ENCODE data around the gene CPEB1. TPM values are rescaled to one million over a fixed set of nuclear protein-coding genes. Genes with fewer than 3 reads are reported as not detected.

Gene CPEB1
- total RNA-seq, 1 donor from 2014 or later = 0.40 TPM

DNA sequence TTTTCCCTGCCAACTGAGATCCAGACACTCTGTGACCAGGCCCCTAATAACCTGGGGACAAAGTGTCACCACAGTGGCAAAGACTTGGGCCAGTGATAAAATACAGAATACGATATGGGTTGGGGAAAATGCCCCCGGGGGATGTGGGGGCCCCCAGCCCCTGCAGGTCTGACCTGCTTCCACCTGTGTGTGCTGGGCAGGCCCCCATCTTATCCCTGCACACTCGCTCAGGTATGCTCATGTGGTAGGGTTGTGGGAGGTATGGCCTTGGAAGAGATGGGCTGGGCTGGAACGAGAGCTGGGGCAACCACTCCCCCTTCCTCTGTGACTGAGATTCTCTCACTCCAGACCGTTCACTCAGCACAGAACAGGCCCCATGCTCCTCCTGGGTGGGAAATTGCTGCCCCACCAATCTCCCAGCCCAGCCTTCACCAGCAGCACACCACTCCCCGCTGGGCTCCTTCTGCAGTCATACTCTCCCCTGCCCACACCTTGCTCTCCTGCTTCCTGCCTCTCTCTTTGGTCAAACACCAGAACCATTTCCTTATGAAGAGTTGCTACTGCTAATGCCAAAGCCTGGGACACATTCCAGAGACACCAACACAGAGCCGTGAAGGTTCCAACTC, 9.6 kb upstream of the CPEB1 start:
- H3K9me3 Mint-ChIP-seq = no peaks in the 10 kb centered on the region
- no peaks in the 10 kb centered on the region for H3K4me1 Mint-ChIP-seq
- no peak overlapping the region for H3K4me3 Mint-ChIP-seq
- no peak overlapping the region for H3K27ac Mint-ChIP-seq
- no peak for DNase-seq (ENCODE audit: low spot score in 2 of 2, unreplicated experiment in 2 of 2)
- peaks cover 77% of the 10 kb centered on the region for H3K27me3 Mint-ChIP-seq (ENCODE audit: low read depth)
- H3K36me3 Mint-ChIP-seq = no peaks in the 10 kb centered on the region
- no peak for TF ChIP-seq CTCF (IDR thresholded peaks at IDR 0.05; ENCODE audit: unreplicated experiment)

DNA sequence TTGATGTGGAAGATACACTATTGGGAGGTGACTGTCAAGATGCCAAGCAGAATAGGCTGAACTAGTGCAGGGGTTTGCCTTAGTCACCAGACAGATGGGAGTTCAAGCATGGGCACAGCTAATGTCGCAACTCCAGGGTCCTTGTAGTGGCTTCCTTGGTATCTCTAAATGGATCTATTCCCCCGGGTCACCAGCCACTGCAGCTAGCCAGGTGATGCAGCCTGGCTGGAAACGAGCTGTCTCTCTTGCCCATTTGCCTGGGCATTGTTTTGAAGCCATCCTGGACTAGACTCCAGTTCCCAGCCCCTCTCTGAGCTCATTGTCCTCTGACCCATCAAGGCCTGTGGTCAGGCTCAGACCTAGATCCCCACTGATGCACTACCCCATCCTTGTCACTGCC, 8.4 kb upstream of the CPEB1 start:
- Mint-ChIP-seq H3K36me3 (no peaks in the 10 kb centered on the region), H3K4me3 (no peak overlapping the region), H3K4me1 (no peaks in the 10 kb centered on the region), H3K27ac (no peak overlapping the region), H3K27me3 (ENCODE audit: low read depth) (peaks cover 80% of the 10 kb centered on the region), H3K9me3 (no peaks in the 10 kb centered on the region)
- DNase-seq (ENCODE audit: low spot score in 2 of 2, unreplicated experiment in 2 of 2) = no peak
- no peak for TF ChIP-seq CTCF (IDR thresholded peaks at IDR 0.05; ENCODE audit: unreplicated experiment)

DNA sequence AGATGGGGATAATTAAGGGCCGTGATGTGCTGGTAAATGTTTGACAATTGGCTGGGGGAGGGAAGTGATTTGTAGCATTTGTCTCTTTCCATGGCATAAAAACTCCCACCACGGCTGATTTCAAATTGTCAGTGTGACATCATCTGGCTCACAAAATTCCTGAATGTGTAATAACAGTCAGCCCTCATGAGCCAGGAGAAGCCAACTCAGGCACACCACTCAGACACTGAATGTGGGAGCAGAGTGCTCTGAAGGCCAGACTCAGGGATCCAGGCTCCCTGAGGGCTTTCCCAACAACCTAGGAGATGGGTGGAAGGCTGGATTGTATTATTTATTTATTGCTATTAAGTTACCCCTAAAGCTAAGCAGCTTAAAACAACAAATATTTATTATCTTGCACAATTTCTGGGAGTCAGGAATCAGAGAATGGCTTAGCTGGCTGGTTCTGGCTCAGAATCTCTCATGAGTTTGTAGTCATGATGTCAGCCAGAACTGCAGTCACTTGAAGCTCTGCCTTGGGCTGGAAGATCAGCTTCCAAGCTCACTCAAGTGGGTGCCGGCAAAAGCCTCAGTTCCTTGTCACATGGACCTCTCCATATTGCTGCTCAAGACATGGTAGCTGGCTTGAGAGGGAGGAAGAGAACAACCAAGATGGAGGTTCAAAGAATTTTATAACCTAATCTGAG, 6.5 kb upstream of the CPEB1 start:
- TF ChIP-seq CTCF (IDR thresholded peaks at IDR 0.05; ENCODE audit: unreplicated experiment) = no peak
- no peaks in the 10 kb centered on the region for H3K4me1 Mint-ChIP-seq
- peaks cover 85% of the 10 kb centered on the region for H3K27me3 Mint-ChIP-seq (ENCODE audit: low read depth)
- no peaks in the 10 kb centered on the region for H3K36me3 Mint-ChIP-seq
- no peaks in the 10 kb centered on the region for H3K9me3 Mint-ChIP-seq
- no peak overlapping the region for H3K4me3 Mint-ChIP-seq
- DNase-seq (ENCODE audit: low spot score in 2 of 2, unreplicated experiment in 2 of 2) = no peak
- no peak overlapping the region for H3K27ac Mint-ChIP-seq

GRCh38 chr15:82651708-82652107, 4.5 kb upstream of the CPEB1 start:
- Mint-ChIP-seq H3K36me3 (no peaks in the 10 kb centered on the region), H3K9me3 (no peaks in the 10 kb centered on the region), H3K4me3 (no peak overlapping the region), H3K4me1 (peaks cover 5% of the 10 kb centered on the region), H3K27me3 (ENCODE audit: low read depth) (peaks cover 85% of the 10 kb centered on the region), H3K27ac (no peak overlapping the region)
- DNase-seq (ENCODE audit: low spot score in 2 of 2, unreplicated experiment in 2 of 2) = no peak
- no peak for TF ChIP-seq CTCF (IDR thresholded peaks at IDR 0.05; ENCODE audit: unreplicated experiment)

DNA sequence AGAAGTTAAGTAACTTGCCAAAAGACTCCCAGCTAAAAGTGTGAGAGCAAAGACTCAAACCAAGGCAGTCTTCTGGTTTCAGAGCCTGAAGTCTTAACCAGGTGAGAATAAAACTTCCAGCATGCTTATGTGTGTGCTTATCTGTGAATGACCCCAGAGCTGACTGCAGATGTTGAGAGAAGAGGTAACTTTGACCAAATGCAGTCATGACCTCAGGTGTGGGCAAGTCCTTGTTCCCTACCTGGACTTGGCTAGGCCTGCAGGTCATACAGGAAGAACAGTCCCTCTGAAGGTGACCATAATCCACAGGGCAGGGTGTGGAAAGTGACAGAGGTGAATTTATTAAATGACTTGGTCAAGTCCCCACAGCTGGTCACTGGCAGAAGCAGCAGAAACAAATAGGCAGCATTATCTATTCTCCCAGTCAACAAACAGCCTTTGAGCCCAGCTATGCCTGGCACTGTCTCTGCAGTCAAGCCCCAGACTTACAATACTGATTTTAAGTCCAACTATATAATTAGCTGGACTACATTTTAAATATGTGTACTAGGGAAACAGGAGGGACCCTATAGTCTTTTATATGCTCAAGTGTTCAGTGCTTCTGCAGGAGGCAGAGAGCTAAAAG, 3.0 kb upstream of the CPEB1 start:
- no peak for DNase-seq (ENCODE audit: low spot score in 2 of 2, unreplicated experiment in 2 of 2)
- H3K4me1 Mint-ChIP-seq = peaks cover 8% of the 10 kb centered on the region
- no peaks in the 10 kb centered on the region for H3K9me3 Mint-ChIP-seq
- H3K36me3 Mint-ChIP-seq = no peaks in the 10 kb centered on the region
- H3K27me3 Mint-ChIP-seq (ENCODE audit: low read depth) = peaks cover 90% of the 10 kb centered on the region
- no peak for TF ChIP-seq CTCF (IDR thresholded peaks at IDR 0.05; ENCODE audit: unreplicated experiment)
- H3K4me3 Mint-ChIP-seq = no peak overlapping the region
- H3K27ac Mint-ChIP-seq = no peak overlapping the region
